PC-3 (cell line): Measurements from ENCODE around the gene PBX2. TPM values are rescaled to one million over a fixed set of nuclear protein-coding genes. Genes with fewer than 3 reads are reported as not detected.

Experiments
- ATAC-seq: fragments of 200-7000 bp; cut with Tn5 transposase; 2 replicates; pipeline ENCODE4 v1.9.1; 2020; ENCODE audit warnings: mild to moderate bottlenecking, moderate library complexity
- BruUV-seq: library from RNA; stranded (reverse); fragments of 400-500 nt; replicated peaks from 2 replicates; lab custom pipeline; 2021; lab: Mats Ljungman, UMichigan
- CTCF ChIA-PET: fragments of 300-600 bp; sonication (Branson Sonifier 250); formaldehyde crosslinking; loops from one replicate; lab custom pipeline; 2022; ENCODE audit warnings: antibody characterized with exemption; lab: Charles Lee
- POLR2A ChIA-PET: fragments of 300-600 bp; sonication (Branson Sonifier 250); formaldehyde crosslinking; loops from one replicate; lab custom pipeline; 2022; ENCODE audit warnings: antibody characterized with exemption; ENCODE audit not compliant: unreplicated experiment; lab: Charles Lee
- DNase-seq: peaks from one replicate; pipeline ENCODE4 v3.0.0-alpha.2; 2015
- H2AFZ ChIP-seq: fragments of 300-600 bp; sonication (generic); 2 replicates; pipeline ENCODE4 v1.6.0; 2016; ENCODE audit warnings: antibody characterized with exemption, low read length
- H3F3A ChIP-seq: fragments of 300-600 bp; sonication (generic); one replicate; pipeline ENCODE4 v1.6.0; 2017; ENCODE audit warnings: antibody characterized with exemption, low read length, control low read depth, mild to moderate bottlenecking; ENCODE audit not compliant: unreplicated experiment
- H3K27ac ChIP-seq: fragments of 300-600 bp; sonication (generic); 2 replicates; pipeline ENCODE4 v1.5.1; 2016; ENCODE audit warnings: mild to moderate bottlenecking, low read length
- H3K27me3 ChIP-seq: fragments of 300-600 bp; sonication (generic); 2 replicates; pipeline ENCODE4 v1.6.1; 2016; ENCODE audit warnings: low read length, mixed read lengths
- H3K36me3 ChIP-seq: fragments of 300-600 bp; sonication (generic); 2 replicates; pipeline ENCODE4 v1.6.1; 2016; ENCODE audit warnings: low read depth, mixed run types, low read length, mixed read lengths
- H3K4me1 ChIP-seq: fragments of 300-600 bp; sonication (generic); 2 replicates; pipeline ENCODE4 v1.5.1; 2016; ENCODE audit warnings: low read length; ENCODE audit not compliant: insufficient read depth
- H3K4me2 ChIP-seq: fragments of 300-600 bp; sonication (generic); 2 replicates; pipeline ENCODE4 v1.6.0; 2016; ENCODE audit warnings: low read length
- H3K4me3 ChIP-seq: fragments of 300-600 bp; sonication (generic); 2 replicates; pipeline ENCODE4 v1.5.1; 2016; ENCODE audit warnings: mild to moderate bottlenecking, low read length, mixed read lengths
- H3K79me2 ChIP-seq: fragments of 300-600 bp; sonication (generic); 2 replicates; pipeline ENCODE4 v1.6.1; 2017; ENCODE audit warnings: low read length, mixed read lengths
- H3K9ac ChIP-seq: fragments of 300-600 bp; sonication (generic); 2 replicates; pipeline ENCODE4 v1.6.0; 2016; ENCODE audit warnings: mild to moderate bottlenecking, low read length
- H3K9me2 ChIP-seq: fragments of 300-600 bp; sonication (generic); replicated peaks from 2 replicates; pipeline ENCODE4 v1.6.1; 2016; ENCODE audit warnings: mixed run types, low read length, mixed read lengths
- H3K9me3 ChIP-seq: fragments of 300-600 bp; sonication (generic); 2 replicates; pipeline ENCODE4 v1.6.1; 2016; ENCODE audit warnings: low read length, mixed read lengths
- H4K20me1 ChIP-seq: fragments of 300-600 bp; sonication (generic); 2 replicates; pipeline ENCODE4 v1.6.1; 2016; ENCODE audit warnings: low read length, mixed read lengths
- EZH2 ChIP-seq: fragments of 300-600 bp; sonication (generic); IDR thresholded peaks from one replicate; pipeline ENCODE4 v1.6.1; 2017; ENCODE audit warnings: antibody characterized with exemption, mild to moderate bottlenecking, low read length; ENCODE audit not compliant: unreplicated experiment
- EZH2phosphoT487 ChIP-seq: fragments of 300-600 bp; sonication (generic); IDR thresholded peaks from 2 replicates; pipeline ENCODE4 v1.6.1; 2018; ENCODE audit warnings: mild to moderate bottlenecking, antibody characterized with exemption, low read length, borderline replicate concordance
- intact Hi-C: fragments of 100-400 bp; cut with micrococcal nuclease; formaldehyde crosslinking; loops from 2 replicates; pipeline ENCODE4 v1.9.0; 2023
- total RNA-seq: library from RNA; depleted of rRNA; stranded (reverse); fragments of >200 nt; gene quantifications from 2 replicates; pipeline ENCODE4 v1.2.3, GENCODE V29; 2014
- TF ChIP-seq, protein P1 (sequence below): fragments of 300-600 bp; sonication (generic); conservative IDR thresholded peaks from 2 replicates; pipeline ENCODE4 v1.5.1; 2017; ENCODE audit warnings: antibody characterized with exemption, low read depth, mild to moderate bottlenecking, low read length

The PBX2 gene
- total RNA-seq, 1 experiment from 2014 or later, result 25.3 TPM

DNA sequence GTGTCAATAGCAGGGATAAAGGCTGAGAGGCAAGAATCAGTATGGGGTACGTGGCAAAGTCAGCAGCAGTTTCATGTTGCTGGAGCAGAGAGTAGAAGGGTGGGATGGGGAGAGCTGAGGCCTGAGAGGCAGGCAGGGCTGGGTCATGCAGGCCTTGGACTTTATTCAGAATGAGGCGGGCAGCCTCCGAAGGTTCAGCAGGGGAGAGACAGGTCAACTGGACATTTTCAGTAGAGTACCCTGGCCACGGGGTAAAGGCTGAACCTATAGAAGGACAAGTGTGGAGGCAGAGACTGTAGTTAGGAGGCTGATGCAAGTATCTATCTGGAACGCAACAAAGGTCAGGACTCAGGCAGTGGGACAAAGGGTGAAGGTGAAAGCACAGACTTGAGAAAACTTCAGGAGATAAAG, 20.2 kb upstream of the PBX2 start:
- Histone ChIP-seq H3K9me2 (no peaks in the 10 kb centered on the region), H3K36me3 (no peaks in the 10 kb centered on the region), H3K4me2 (no peak overlapping the region), H3K27ac (no peak overlapping the region), H3K4me3 (no peak overlapping the region), H3K9me3 (no peaks in the 10 kb centered on the region), H3K9ac (no peak overlapping the region), H3K79me2 (no peaks in the 10 kb centered on the region), H2AFZ (no peak overlapping the region), H3K4me1 (no peaks in the 10 kb centered on the region), H3K27me3 (no peaks in the 10 kb centered on the region), H4K20me1 (no peaks in the 10 kb centered on the region), H3F3A (no peaks in the 10 kb centered on the region)
- no peak for DNase-seq
- no peak for ATAC-seq
- CTCF ChIA-PET, result no interaction called here
- TF ChIP-seq, protein P1, sequence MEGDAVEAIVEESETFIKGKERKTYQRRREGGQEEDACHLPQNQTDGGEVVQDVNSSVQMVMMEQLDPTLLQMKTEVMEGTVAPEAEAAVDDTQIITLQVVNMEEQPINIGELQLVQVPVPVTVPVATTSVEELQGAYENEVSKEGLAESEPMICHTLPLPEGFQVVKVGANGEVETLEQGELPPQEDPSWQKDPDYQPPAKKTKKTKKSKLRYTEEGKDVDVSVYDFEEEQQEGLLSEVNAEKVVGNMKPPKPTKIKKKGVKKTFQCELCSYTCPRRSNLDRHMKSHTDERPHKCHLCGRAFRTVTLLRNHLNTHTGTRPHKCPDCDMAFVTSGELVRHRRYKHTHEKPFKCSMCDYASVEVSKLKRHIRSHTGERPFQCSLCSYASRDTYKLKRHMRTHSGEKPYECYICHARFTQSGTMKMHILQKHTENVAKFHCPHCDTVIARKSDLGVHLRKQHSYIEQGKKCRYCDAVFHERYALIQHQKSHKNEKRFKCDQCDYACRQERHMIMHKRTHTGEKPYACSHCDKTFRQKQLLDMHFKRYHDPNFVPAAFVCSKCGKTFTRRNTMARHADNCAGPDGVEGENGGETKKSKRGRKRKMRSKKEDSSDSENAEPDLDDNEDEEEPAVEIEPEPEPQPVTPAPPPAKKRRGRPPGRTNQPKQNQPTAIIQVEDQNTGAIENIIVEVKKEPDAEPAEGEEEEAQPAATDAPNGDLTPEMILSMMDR, result no peak
- TF ChIP-seq EZH2 (no peak), EZH2phosphoT487 (no peak)
- BruUV-seq, result no TSS peak
- POLR2A ChIA-PET, result no interaction called here
- intact Hi-C loops, result no loop called here

DNA sequence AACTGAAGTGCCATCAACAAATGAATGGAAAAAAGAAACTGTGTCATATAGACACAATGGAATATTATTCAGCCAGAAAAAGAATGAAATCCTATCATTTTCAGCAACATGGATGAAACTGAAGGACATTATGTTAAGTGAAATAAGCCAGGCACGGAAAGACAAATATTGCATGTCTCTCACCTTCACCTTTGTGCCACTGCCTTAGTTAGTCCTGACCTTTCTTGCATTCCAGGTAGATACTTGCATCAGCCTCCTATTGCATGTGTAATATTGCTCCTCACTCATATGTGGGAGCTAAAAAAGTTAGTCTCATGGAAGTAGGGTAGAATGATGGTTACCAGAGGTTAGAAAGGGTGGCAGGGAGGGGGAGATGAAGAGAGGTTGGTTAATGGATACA, 19.0 kb upstream of the PBX2 start:
- H3K9me3 ChIP-seq, result no peaks in the 10 kb centered on the region
- H3K4me2 ChIP-seq, result no peak overlapping the region
- no TSS peak for BruUV-seq
- ChIA-PET POLR2A (no interaction called here), CTCF (no interaction called here)
- H3K4me3 ChIP-seq, result no peak overlapping the region
- intact Hi-C loops, result no loop called here
- TF ChIP-seq EZH2phosphoT487, result no peak
- no peak for TF ChIP-seq EZH2
- TF ChIP-seq, protein P1, result no peak
- no peak overlapping the region for H3K9ac ChIP-seq
- no peaks in the 10 kb centered on the region for H3K79me2 ChIP-seq
- DNase-seq (no peak), ATAC-seq (no peak)
- H3K36me3 ChIP-seq, result no peaks in the 10 kb centered on the region
- H2AFZ ChIP-seq, result no peak overlapping the region
- no peaks in the 10 kb centered on the region for H4K20me1 ChIP-seq
- H3K4me1 ChIP-seq, result no peaks in the 10 kb centered on the region
- no peak overlapping the region for H3K27ac ChIP-seq
- no peaks in the 10 kb centered on the region for H3F3A ChIP-seq
- H3K27me3 ChIP-seq, result no peaks in the 10 kb centered on the region
- no peaks in the 10 kb centered on the region for H3K9me2 ChIP-seq

DNA sequence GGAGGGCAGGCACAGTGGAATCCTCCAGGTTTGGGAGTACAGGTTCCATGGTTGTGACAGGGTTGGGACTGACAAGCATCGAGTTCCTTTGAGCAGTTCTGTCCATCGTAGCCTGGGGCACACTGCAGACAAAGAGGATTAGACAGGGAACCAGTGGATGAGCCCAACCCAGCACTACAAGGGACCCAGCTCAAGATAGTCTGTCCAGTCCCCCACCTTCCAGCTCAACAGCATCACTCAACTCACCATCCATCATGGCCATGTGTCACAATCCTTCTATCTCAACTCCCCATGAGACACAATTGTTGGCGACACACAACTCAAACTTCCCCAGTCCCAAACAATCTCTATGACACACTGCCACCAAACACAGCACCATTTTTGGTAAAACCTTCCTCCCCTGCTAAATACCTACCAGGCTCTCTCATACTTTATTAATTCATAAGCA, 14.3 kb upstream of the PBX2 start:
- H3K4me1 ChIP-seq, result no peaks in the 10 kb centered on the region
- TF ChIP-seq EZH2phosphoT487, result no peak
- TF ChIP-seq, protein P1, result no peak
- no peak for TF ChIP-seq EZH2
- no peaks in the 10 kb centered on the region for H3K36me3 ChIP-seq
- H3K4me3 ChIP-seq, result no peak overlapping the region
- H3K4me2 ChIP-seq, result no peak overlapping the region
- no peaks in the 10 kb centered on the region for H3K79me2 ChIP-seq
- CTCF ChIA-PET, result no interaction called here
- POLR2A ChIA-PET, result no interaction called here
- DNase-seq (no peak), ATAC-seq (no peak)
- H3K27ac ChIP-seq, result no peak overlapping the region
- intact Hi-C loops, result no loop called here
- H3K9me3 ChIP-seq, result no peaks in the 10 kb centered on the region
- BruUV-seq, result no TSS peak
- no peaks in the 10 kb centered on the region for H3K27me3 ChIP-seq
- H4K20me1 ChIP-seq, result no peaks in the 10 kb centered on the region
- H3K9me2 ChIP-seq, result no peaks in the 10 kb centered on the region
- H2AFZ ChIP-seq, result no peak overlapping the region
- no peak overlapping the region for H3K9ac ChIP-seq
- H3F3A ChIP-seq, result no peaks in the 10 kb centered on the region
